ENCODE results near the gene AXIN2. TPM values are rescaled to one million over a fixed set of nuclear protein-coding genes. Genes with fewer than 3 reads are reported as not detected.

Gene AXIN2
- polyA plus RNA-seq, 3 donors = 22.1 to 24.6 (median 23.1) TPM

GRCh38 chr17:65588181-65588808 is 26.8 kb upstream of the AXIN2 start:
- no peak for DNase-seq (ENCODE audit: extremely low read depth in 1 of 11, low read depth in 9 of 11, low spot score in 4 of 11)

- no peak for DNase-seq (ENCODE audit: extremely low read depth in 1 of 11, low read depth in 9 of 11, low spot score in 4 of 11)
Observed at GRCh38 chr17:65587534-65588180, 26.2 kb upstream of the AXIN2 start.

- DNase-seq (ENCODE audit: extremely low read depth in 1 of 11, low read depth in 9 of 11, low spot score in 4 of 11) = no peak
Observed at GRCh38 chr17:65586899-65587298, 25.5 kb upstream of the AXIN2 start.

- no peak for DNase-seq (ENCODE audit: extremely low read depth in 1 of 11, low read depth in 9 of 11, low spot score in 4 of 11)
Observed at GRCh38 chr17:65584604-65585521, 23.4 kb upstream of the AXIN2 start.

GRCh38 chr17:65583921-65584603 is 22.6 kb upstream of the AXIN2 start:
- no peak for DNase-seq (ENCODE audit: extremely low read depth in 1 of 11, low read depth in 9 of 11, low spot score in 4 of 11)

- DNase-seq (ENCODE audit: extremely low read depth in 1 of 11, low read depth in 9 of 11, low spot score in 4 of 11) = no peak
Observed at GRCh38 chr17:65576939-65577338, 15.5 kb upstream of the AXIN2 start.

GRCh38 chr17:65573282-65573602 is 11.8 kb upstream of the AXIN2 start:
- DNase-seq (ENCODE audit: extremely low read depth in 1 of 11, low read depth in 9 of 11, low spot score in 4 of 11) = no peak

GRCh38 chr17:65572581-65573281 is 11.3 kb upstream of the AXIN2 start:
- no peak for DNase-seq (ENCODE audit: extremely low read depth in 1 of 11, low read depth in 9 of 11, low spot score in 4 of 11)

GRCh38 chr17:65572186-65572580 is 10.7 kb upstream of the AXIN2 start:
- no peak for DNase-seq (ENCODE audit: extremely low read depth in 1 of 11, low read depth in 9 of 11, low spot score in 4 of 11)

- DNase-seq (ENCODE audit: extremely low read depth in 1 of 11, low read depth in 9 of 11, low spot score in 4 of 11) = no peak
Observed at GRCh38 chr17:65568918-65569317, 7.5 kb upstream of the AXIN2 start.

GRCh38 chr17:65567566-65567965 is 6.1 kb upstream of the AXIN2 start:
- DNase-seq (ENCODE audit: extremely low read depth in 1 of 11, low read depth in 9 of 11, low spot score in 4 of 11) = no peak

GRCh38 chr17:65565559-65565958 is 4.1 kb upstream of the AXIN2 start:
- no peak for DNase-seq (ENCODE audit: extremely low read depth in 1 of 11, low read depth in 9 of 11, low spot score in 4 of 11)

- DNase-seq (ENCODE audit: extremely low read depth in 1 of 11, low read depth in 9 of 11, low spot score in 4 of 11) = peak in 5 of 11 donors; percentile 51 to 80 (median 73)
Observed at GRCh38 chr17:65564793-65565192, 3.3 kb upstream of the AXIN2 start.

GRCh38 chr17:65562206-65562531 is 721 bp upstream of the AXIN2 start:
- no peak for DNase-seq (ENCODE audit: extremely low read depth in 1 of 11, low read depth in 9 of 11, low spot score in 4 of 11)

GRCh38 chr17:65560628-65561451 is 608 bp downstream of the AXIN2 start:
- DNase-seq (ENCODE audit: extremely low read depth in 1 of 11, low read depth in 9 of 11, low spot score in 4 of 11) = peak in 8 of 11 donors; percentile 82 to 92 (median 88)

GRCh38 chr17:65559804-65560627 is 1.4 kb downstream of the AXIN2 start:
- DNase-seq (ENCODE audit: extremely low read depth in 1 of 11, low read depth in 9 of 11, low spot score in 4 of 11) = peak in 3 of 11 donors; percentile 56 to 59 (median 57)

GRCh38 chr17:65559461-65559803 is 2.0 kb downstream of the AXIN2 start:
- DNase-seq (ENCODE audit: extremely low read depth in 1 of 11, low read depth in 9 of 11, low spot score in 4 of 11) = no peak
